ENCODE data around the gene MTUS2.
"Not testable (repeated sequence)": the region's sequence is repeated elsewhere in the genome, so short reads cannot be mapped to it uniquely, and the experiment has no call there.

MTUS2 gene

GRCh38 chr13:29210676-29211075, 390.5 kb downstream of the MTUS2 start:
- in situ Hi-C loops (cut with HindIII; ENCODE audit: low sequenced_read_pairs) = no loop called here

GRCh38 chr13:29211162-29211561, 391.0 kb downstream of the MTUS2 start:
- in situ Hi-C loops (cut with HindIII; ENCODE audit: low sequenced_read_pairs) = not testable (repeated sequence)

- in situ Hi-C loops (cut with HindIII; ENCODE audit: low sequenced_read_pairs) = no loop called here
These were observed 402.3 kb downstream of the MTUS2 start for GRCh38 chr13:29222458-29222857.

- in situ Hi-C loops (cut with HindIII; ENCODE audit: low sequenced_read_pairs) = no loop called here
These were observed 404.1 kb downstream of the MTUS2 start for GRCh38 chr13:29224206-29224605.

GRCh38 chr13:29227576-29227975, 407.4 kb downstream of the MTUS2 start:
- in situ Hi-C loops (cut with HindIII; ENCODE audit: low sequenced_read_pairs) = no loop called here

- in situ Hi-C loops (cut with HindIII; ENCODE audit: low sequenced_read_pairs) = no loop called here
These were observed 410.2 kb downstream of the MTUS2 start for GRCh38 chr13:29230299-29230845.

- in situ Hi-C loops (cut with HindIII; ENCODE audit: low sequenced_read_pairs) = no loop called here
These were observed 419.8 kb downstream of the MTUS2 start for GRCh38 chr13:29239653-29240525.

- in situ Hi-C loops (cut with HindIII; ENCODE audit: low sequenced_read_pairs) = no loop called here
These were observed 434.7 kb downstream of the MTUS2 start for GRCh38 chr13:29254626-29255370.

- in situ Hi-C loops (cut with HindIII; ENCODE audit: low sequenced_read_pairs) = no loop called here
These were observed 435.4 kb downstream of the MTUS2 start for GRCh38 chr13:29255567-29255966.

GRCh38 chr13:29260684-29261083, 440.5 kb downstream of the MTUS2 start:
- in situ Hi-C loops (cut with HindIII; ENCODE audit: low sequenced_read_pairs) = no loop called here

- in situ Hi-C loops (cut with HindIII; ENCODE audit: low sequenced_read_pairs) = no loop called here
These were observed 446.1 kb downstream of the MTUS2 start for GRCh38 chr13:29266261-29266660.

GRCh38 chr13:29266756-29267733, 446.9 kb downstream of the MTUS2 start:
- in situ Hi-C loops (cut with HindIII; ENCODE audit: low sequenced_read_pairs) = no loop called here

GRCh38 chr13:29270271-29270985, 450.3 kb downstream of the MTUS2 start:
- in situ Hi-C loops (cut with HindIII; ENCODE audit: low sequenced_read_pairs) = no loop called here

GRCh38 chr13:29271606-29272005, 451.5 kb downstream of the MTUS2 start:
- in situ Hi-C loops (cut with HindIII; ENCODE audit: low sequenced_read_pairs) = no loop called here

- in situ Hi-C loops (cut with HindIII; ENCODE audit: low sequenced_read_pairs) = no loop called here
These were observed 459.5 kb downstream of the MTUS2 start for GRCh38 chr13:29279356-29280254.

- in situ Hi-C loops (cut with HindIII; ENCODE audit: low sequenced_read_pairs) = no loop called here
These were observed 461.9 kb downstream of the MTUS2 start for GRCh38 chr13:29281932-29282495.

- in situ Hi-C loops (cut with HindIII; ENCODE audit: low sequenced_read_pairs) = no loop called here
These were observed 464.6 kb downstream of the MTUS2 start for GRCh38 chr13:29284726-29285125.

GRCh38 chr13:29287237-29287636, 467.1 kb downstream of the MTUS2 start:
- in situ Hi-C loops (cut with HindIII; ENCODE audit: low sequenced_read_pairs) = no loop called here

GRCh38 chr13:29292045-29292444, 471.9 kb downstream of the MTUS2 start:
- in situ Hi-C loops (cut with HindIII; ENCODE audit: low sequenced_read_pairs) = no loop called here

All from DLD1 (cell line).